Measurements from ENCODE around the gene GRID2. TPM values are rescaled to one million over a fixed set of nuclear protein-coding genes. Genes with fewer than 3 reads are reported as not detected.
A peak's percentile ranks its signal among the peaks of the same experiment; 100 is the strongest.

The GRID2 gene
- total RNA-seq, 1 donor from 2014 or later, result 0.17 TPM

DNA sequence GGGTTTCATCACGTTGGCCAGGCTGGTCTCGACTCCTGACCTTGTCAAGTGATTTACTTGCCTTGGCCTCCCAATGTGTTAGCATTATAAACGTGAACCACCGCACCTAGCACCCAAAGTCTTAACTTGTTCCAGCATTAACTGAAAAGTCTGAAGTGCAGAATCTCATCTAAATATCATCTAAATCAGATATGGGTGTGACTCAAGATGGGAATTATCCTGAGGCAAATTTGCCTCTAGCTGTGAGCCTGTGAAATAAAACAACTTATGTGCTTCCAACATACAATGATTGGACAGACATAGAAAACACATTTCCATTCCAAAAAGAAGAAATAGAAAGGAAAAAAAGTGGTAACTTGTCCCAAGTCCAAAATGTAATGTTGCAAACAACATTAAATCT, 883.7 kb downstream of the GRID2 start:
- H3K4me1 ChIP-seq, result peaks cover 15% of the 10 kb centered on the region
- Mint-ChIP-seq H3K9me3 (no peaks in the 10 kb centered on the region), H3K4me1 (peaks cover 3% of the 10 kb centered on the region)

DNA sequence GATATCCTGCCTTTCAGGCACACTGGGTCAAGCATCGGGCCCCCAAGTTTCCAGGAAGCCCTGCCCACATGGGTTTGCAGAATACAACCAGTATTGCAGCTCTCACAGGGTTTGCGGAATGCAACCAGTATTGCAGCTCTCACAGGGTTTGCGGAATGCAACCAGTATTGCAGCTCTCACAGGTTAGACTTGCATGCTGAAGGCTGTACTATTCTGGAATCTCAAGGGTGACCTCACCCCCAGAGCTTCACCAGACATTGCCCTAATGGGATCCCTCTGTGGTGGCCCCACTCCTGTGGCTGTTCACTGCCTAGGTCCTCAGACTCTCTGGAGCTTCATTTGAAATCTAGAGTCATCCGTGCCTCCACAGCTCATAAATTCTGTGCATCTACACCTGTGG, 884.1 kb downstream of the GRID2 start:
- no peaks in the 10 kb centered on the region for H3K9me3 Mint-ChIP-seq
- TF ChIP-seq EZH2 (IDR thresholded peaks at IDR 0.05) (no peak), EZH2phosphoT487 (IDR thresholded peaks at IDR 0.05) (no peak)
- TF ChIP-seq, protein P1, sequence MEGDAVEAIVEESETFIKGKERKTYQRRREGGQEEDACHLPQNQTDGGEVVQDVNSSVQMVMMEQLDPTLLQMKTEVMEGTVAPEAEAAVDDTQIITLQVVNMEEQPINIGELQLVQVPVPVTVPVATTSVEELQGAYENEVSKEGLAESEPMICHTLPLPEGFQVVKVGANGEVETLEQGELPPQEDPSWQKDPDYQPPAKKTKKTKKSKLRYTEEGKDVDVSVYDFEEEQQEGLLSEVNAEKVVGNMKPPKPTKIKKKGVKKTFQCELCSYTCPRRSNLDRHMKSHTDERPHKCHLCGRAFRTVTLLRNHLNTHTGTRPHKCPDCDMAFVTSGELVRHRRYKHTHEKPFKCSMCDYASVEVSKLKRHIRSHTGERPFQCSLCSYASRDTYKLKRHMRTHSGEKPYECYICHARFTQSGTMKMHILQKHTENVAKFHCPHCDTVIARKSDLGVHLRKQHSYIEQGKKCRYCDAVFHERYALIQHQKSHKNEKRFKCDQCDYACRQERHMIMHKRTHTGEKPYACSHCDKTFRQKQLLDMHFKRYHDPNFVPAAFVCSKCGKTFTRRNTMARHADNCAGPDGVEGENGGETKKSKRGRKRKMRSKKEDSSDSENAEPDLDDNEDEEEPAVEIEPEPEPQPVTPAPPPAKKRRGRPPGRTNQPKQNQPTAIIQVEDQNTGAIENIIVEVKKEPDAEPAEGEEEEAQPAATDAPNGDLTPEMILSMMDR (IDR thresholded peaks at IDR 0.05), result no peak
- H3K27me3 Mint-ChIP-seq (ENCODE audit: insufficient read depth, low read depth), result no peaks in the 10 kb centered on the region
- H3K27ac Mint-ChIP-seq, result no peak overlapping the region
- H3K4me1 ChIP-seq, result peaks cover 11% of the 10 kb centered on the region
- H3K4me1 Mint-ChIP-seq, result peaks cover 3% of the 10 kb centered on the region
- no peaks in the 10 kb centered on the region for H4K20me1 ChIP-seq (ENCODE audit: low read depth)
- no peak for DNase-seq (ENCODE audit: low spot score)
- H3K9me3 ChIP-seq (ENCODE audit: low read depth), result no peaks in the 10 kb centered on the region
- H2AFZ ChIP-seq (replicated peaks), result no peak overlapping the region
- H3K4me2 ChIP-seq, result no peak overlapping the region
- no peaks in the 10 kb centered on the region for H3K36me3 Mint-ChIP-seq
- H3K27ac ChIP-seq, result no peak overlapping the region
- no peaks in the 10 kb centered on the region for H3F3A ChIP-seq (ENCODE audit: low read depth)
- no peak overlapping the region for H3K4me3 ChIP-seq
- no peak overlapping the region for H3K9ac ChIP-seq
- H3K79me2 ChIP-seq (ENCODE audit: low read depth), result no peaks in the 10 kb centered on the region
- H3K27me3 ChIP-seq, result no peaks in the 10 kb centered on the region
- H3K36me3 ChIP-seq, result no peaks in the 10 kb centered on the region
- no peak overlapping the region for H3K4me3 Mint-ChIP-seq

More for the DNA sequence above, 883.7 kb downstream of the GRID2 start:
- Histone ChIP-seq H3K36me3 (no peaks in the 10 kb centered on the region), H3K4me2 (no peak overlapping the region), H2AFZ (replicated peaks) (no peak overlapping the region), H4K20me1 (ENCODE audit: low read depth) (no peaks in the 10 kb centered on the region), H3K9ac (no peak overlapping the region), H3K4me3 (no peak overlapping the region), H3K27ac (no peak overlapping the region), H3K9me3 (ENCODE audit: low read depth) (no peaks in the 10 kb centered on the region), H3K27me3 (no peaks in the 10 kb centered on the region), H3K79me2 (ENCODE audit: low read depth) (no peaks in the 10 kb centered on the region), H3F3A (ENCODE audit: low read depth) (no peaks in the 10 kb centered on the region)
- TF ChIP-seq, protein P1 (IDR thresholded peaks at IDR 0.05), result no peak
- TF ChIP-seq EZH2phosphoT487 (IDR thresholded peaks at IDR 0.05) (no peak), EZH2 (IDR thresholded peaks at IDR 0.05) (no peak)
- no peak for DNase-seq (ENCODE audit: low spot score)
- Mint-ChIP-seq H3K36me3 (no peaks in the 10 kb centered on the region), H3K27me3 (ENCODE audit: insufficient read depth, low read depth) (no peaks in the 10 kb centered on the region), H3K4me3 (no peak overlapping the region), H3K27ac (no peak overlapping the region)

DNA sequence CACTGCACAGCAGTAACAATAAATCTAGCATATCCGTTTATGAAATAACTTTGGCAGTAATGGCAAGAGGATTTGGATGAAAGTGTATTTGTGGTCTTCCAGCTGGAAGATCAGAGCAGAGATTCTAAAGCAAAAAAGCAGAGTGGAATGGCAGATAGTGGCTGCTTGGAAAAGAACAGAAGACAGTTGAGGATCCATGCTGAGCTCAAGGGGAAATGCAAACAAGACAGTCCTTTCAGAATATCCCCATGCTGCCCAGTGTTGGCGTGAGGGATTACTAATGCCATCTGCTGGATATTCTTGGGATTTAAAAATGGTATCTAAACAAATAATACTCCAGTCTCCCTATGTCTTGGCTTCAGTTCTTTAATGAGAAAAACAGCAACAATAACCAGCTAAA, 895.7 kb downstream of the GRID2 start:
- TF ChIP-seq EZH2 (IDR thresholded peaks at IDR 0.05) (no peak), EZH2phosphoT487 (IDR thresholded peaks at IDR 0.05) (no peak)
- TF ChIP-seq, protein P1 (IDR thresholded peaks at IDR 0.05), result peak; percentile 72
- Mint-ChIP-seq H3K36me3 (no peaks in the 10 kb centered on the region), H3K27ac (no peak overlapping the region), H3K4me1 (peaks cover 11% of the 10 kb centered on the region), H3K4me3 (no peak overlapping the region), H3K9me3 (no peaks in the 10 kb centered on the region), H3K27me3 (ENCODE audit: insufficient read depth, low read depth) (no peaks in the 10 kb centered on the region)
- Histone ChIP-seq H3K4me3 (no peak overlapping the region), H3K27ac (no peak overlapping the region), H4K20me1 (ENCODE audit: low read depth) (no peaks in the 10 kb centered on the region), H3K79me2 (ENCODE audit: low read depth) (no peaks in the 10 kb centered on the region), H2AFZ (replicated peaks) (no peak overlapping the region), H3F3A (ENCODE audit: low read depth) (no peaks in the 10 kb centered on the region), H3K27me3 (no peaks in the 10 kb centered on the region), H3K9me3 (ENCODE audit: low read depth) (no peaks in the 10 kb centered on the region), H3K9ac (no peak overlapping the region), H3K4me2 (no peak overlapping the region), H3K36me3 (no peaks in the 10 kb centered on the region), H3K4me1 (no peaks in the 10 kb centered on the region)
- DNase-seq (ENCODE audit: low spot score), result peak; percentile 73
